ENCODE results near the gene SETD4.
"Not testable (repeated sequence)": the region's sequence is repeated elsewhere in the genome, so short reads cannot be mapped to it uniquely, and the experiment has no call there.

Gene SETD4

DNA sequence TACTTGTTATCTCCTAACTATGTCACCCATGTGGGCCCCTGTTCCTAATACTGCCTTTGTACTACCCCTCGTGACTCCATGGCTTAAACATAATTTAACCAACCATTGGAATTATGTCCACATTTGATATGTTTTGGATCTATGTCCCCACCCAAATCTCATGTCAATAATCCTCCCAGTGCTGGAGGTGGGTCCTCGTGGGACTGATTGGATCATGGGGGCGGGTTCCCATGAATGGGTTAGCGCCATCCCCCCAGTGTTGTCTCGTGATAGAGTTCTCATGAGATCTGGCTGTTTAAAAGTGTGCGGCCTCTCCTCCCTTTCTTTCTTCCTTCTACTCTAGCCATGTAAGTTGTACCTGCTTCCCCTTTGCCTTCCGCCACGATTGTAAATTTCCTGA lies 19.3 kb upstream of the SETD4 start:
- peak overlapping the region in 12 of 21 experiments; percentile 41 to 76 (median 56) for H3K27ac ChIP-seq

DNA sequence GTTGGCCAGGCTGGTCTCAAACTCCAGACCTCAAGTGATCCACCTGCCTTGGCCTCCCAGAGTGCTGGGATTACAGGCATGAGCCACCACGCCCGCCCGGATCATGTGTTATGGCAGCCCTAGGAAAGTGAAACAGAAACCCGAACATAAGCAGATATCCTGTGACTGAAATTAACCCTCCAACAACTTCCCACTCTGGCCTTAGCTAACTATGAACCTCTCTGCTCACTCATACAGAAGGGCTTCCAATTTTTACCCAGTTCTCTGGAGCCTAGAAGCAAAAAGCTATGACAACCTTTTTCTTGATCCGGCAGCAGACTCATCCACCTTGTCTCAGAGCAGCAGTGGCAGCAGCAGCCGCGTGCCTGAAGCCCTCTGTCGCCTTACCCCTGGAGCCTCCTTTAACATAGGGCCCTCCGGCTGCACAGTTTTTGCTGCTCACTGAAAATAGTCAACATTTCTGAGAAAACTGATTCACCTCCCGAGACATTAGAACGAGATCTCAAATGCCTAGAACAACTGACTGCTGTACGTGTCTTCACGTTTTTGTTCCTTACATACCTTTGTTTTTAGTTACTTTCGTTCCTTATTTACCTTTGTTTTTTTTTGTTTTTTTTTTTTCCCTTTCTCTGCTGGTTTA lies 18.8 kb upstream of the SETD4 start:
- Histone ChIP-seq H3K4me3 (no peak overlapping the region), H3K27ac (peak overlapping the region in 15 of 21 experiments; percentile 12 to 76 (median 49))

More for the DNA sequence above, 19.3 kb upstream of the SETD4 start:
- H3K4me3 ChIP-seq = no peak overlapping the region

DNA sequence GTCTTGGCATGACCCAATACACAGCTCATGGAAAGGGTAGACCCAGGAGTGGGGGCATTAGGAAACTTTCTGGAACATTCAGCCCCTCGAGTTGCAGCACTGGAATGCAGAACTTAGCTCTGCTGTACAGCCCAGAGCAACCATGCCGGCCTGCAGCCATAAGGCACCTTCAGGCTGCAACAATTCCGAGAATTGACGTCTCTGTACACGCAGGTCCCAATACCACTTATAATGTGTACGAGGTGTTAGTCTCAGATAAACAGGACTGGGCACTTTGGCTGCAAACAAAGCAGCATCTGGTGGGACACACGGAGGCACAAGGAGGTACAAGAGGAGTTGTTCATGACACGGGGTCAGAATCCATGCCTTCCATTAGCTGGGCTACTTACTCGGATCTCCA lies 17.4 kb upstream of the SETD4 start:
- Histone ChIP-seq H3K27ac (peak overlapping the region in 1 of 21 experiments; percentile 2), H3K4me3 (no peak overlapping the region)

GRCh38 chr21:36076878-36077655 lies 16.7 kb upstream of the SETD4 start:
- no peak overlapping the region for H3K4me3 ChIP-seq
- peak overlapping the region in 3 of 21 experiments; percentile 2 to 45 (median 30) for H3K27ac ChIP-seq

DNA sequence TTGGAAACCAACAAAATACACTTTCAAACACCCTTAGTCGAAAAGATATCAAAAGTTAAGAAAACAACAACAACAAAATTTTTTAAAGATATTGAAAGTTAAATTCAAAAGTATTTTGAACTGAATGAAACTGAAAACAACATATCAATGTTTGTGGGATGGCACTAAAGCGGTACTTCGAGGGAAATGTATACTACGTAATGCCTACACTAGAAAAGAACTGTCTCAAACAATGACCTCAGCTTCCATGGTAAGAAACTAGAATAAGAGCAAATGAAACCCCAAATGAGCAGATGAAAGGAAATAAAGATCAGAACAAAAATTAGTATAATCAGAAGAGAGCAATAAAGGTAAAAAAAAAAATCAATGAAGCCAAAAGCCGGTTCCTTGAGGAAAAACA lies 15.6 kb upstream of the SETD4 start:
- Histone ChIP-seq H3K4me3 (no peak overlapping the region), H3K27ac (peak overlapping the region in 5 of 21 experiments; percentile 0 to 65 (median 31))

- Histone ChIP-seq H3K4me3 (no peak overlapping the region), H3K27ac (peak overlapping the region in 5 of 21 experiments; percentile 0 to 70 (median 61))
These were observed 14.8 kb upstream of the SETD4 start for GRCh38 chr21:36075171-36075570.

GRCh38 chr21:36073911-36074310 lies 13.6 kb upstream of the SETD4 start:
- H3K4me3 ChIP-seq = not testable (repeated sequence)
- peak overlapping the region in 5 of 21 experiments; percentile 4 to 72 (median 50) for H3K27ac ChIP-seq

- H3K27ac ChIP-seq = peak overlapping the region in 8 of 21 experiments; percentile 4 to 72 (median 44)
- H3K4me3 ChIP-seq = peak overlapping the region in 1 of 7 experiments; percentile 61
These were observed 12.9 kb upstream of the SETD4 start for GRCh38 chr21:36073181-36073580.

DNA sequence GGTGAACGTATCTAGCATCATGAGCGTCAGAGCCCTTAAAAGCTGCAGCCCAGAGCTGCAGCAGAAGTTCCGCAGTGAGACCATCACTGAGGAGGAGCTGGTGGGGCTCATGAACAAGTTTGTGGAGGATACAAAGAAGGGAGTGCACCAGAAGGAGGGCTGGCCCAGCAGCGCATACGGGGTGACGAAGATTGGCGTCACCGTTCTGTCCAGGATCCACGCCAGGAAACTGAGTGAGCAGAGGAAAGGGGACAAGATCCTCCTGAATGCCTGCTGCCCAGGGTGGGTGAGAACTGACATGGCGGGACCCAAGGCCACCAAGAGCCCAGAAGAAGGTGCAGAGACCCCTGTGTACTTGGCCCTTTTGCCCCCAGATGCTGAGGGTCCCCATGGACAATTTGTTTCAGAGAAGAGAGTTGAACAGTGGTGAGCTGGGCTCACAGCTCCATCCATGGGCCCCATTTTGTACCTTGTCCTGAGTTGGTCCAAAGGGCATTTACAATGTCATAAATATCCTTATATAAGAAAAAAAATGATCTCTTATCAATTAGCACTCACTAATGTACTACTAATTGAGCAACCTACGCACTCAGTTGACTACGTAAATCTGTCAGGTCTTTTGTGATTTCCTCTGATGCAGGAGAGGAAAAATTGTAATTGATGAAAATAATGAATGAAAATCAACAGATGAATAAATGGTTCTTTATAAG lies 12.3 kb upstream of the SETD4 start:
- H3K4me3 ChIP-seq = peak overlapping the region in 2 of 7 experiments; percentile 61 to 87

GRCh38 chr21:36070999-36071398 lies 10.7 kb upstream of the SETD4 start:
- Histone ChIP-seq H3K27ac (peak overlapping the region in 8 of 21 experiments; percentile 4 to 90 (median 28)), H3K4me3 (peak overlapping the region in 4 of 7 experiments; percentile 61 to 88 (median 84))

More for the DNA sequence above, 12.3 kb upstream of the SETD4 start:
- H3K27ac ChIP-seq = peak overlapping the region in 5 of 21 experiments; percentile 21 to 72 (median 48)

DNA sequence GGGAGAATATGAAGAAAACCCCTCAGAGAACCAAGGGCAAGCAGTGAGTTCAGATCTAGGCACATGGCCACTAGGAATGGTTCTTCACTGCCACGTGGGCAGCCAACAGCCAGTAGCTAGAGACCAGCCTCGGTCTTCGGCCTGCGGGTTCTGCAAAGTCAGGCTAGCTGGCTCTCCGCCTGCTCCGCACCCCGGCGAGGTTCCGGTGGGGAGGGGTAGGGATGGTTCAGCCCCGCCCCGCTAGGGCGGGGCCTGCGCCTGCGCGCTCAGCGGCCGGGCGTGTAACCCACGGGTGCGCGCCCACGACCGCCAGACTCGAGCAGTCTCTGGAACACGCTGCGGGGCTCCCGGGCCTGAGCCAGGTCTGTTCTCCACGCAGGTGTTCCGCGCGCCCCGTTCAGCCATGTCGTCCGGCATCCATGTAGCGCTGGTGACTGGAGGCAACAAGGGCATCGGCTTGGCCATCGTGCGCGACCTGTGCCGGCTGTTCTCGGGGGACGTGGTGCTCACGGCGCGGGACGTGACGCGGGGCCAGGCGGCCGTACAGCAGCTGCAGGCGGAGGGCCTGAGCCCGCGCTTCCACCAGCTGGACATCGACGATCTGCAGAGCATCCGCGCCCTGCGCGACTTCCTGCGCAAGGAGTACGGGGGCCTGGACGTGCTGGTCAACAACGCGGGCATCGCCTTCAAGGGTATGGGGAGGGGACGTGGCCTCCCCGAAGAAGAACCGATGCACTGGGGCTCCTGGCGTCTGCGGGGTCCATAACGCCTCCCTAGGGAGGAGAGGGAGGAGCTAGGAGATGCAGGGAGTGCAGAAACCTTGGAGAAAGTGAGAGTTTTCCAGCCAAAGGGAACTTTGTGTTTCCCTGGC lies 9.6 kb upstream of the SETD4 start, which contains the start of gene CBR1:
Gene CBR1, plus strand, starts transcription at position 312 of the 871 bp plus-strand sequence. Its CDS starts 92 bp downstream, at position 404.
- H3K27ac ChIP-seq = peak within 1 kb of the TSS; percentile 27 to 92 (median 78)
- peak within 1 kb of the TSS; percentile 52 to 88 (median 80) for H3K4me3 ChIP-seq

DNA sequence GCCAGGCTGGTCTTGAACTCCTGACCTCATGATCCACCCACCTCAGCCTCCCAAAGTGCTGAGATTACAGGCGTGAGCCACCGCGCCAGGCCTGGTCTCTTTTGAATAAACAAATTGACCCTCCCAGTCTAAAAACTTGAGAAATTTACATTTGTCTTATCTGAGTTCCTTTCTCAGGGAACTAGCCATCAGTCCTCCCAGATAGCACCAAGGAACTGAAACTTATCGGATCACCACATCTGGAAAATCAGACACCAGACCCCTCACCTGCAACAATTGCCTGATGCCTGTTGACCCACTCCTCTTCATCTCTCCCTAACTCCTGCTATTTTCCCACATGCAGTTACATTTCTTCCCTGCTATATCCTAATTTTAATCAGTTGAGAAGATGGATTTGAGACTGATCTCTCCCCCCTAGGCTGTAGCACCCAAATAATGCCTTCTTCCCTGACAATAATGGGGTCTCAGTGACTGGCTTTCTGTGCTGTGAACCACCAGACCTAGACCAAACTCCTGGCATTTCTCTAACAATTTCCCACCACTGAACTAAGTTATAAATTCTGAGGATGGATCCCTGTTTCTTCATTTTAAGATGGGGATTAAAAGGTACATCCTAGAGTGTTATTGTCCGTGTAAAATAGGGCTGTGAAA lies 8.5 kb upstream of the SETD4 start:
- Histone ChIP-seq H3K27ac (peak overlapping the region in 12 of 21 experiments; percentile 52 to 92 (median 86)), H3K4me3 (no peak overlapping the region)

DNA sequence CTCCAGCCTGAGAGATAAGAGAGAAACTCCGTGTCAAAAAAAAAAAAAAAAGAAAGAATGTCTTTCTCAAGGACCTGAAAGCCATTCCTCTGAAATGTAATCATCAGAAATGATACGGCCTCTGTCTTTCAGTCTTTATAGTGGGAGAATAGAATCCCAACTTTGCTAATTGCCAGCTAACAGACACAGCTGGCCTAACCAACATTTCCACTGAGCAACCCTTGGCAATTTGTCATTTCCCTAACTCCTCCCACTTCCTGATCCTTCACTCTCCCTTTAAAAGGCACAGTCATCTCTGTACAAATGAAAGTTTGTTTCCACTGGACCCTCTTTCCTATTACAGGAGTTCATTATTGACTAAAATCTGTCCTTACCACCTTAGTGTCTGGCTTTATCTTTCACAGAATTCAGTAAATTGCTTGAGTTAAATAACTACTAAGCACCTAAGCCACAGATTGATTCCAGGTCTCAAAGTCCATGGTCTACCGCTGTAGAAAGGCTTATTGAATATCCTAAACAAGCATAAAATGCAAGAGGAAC lies 5.2 kb upstream of the SETD4 start:
- Histone ChIP-seq H3K27ac (no peak overlapping the region), H3K4me3 (no peak overlapping the region)

DNA sequence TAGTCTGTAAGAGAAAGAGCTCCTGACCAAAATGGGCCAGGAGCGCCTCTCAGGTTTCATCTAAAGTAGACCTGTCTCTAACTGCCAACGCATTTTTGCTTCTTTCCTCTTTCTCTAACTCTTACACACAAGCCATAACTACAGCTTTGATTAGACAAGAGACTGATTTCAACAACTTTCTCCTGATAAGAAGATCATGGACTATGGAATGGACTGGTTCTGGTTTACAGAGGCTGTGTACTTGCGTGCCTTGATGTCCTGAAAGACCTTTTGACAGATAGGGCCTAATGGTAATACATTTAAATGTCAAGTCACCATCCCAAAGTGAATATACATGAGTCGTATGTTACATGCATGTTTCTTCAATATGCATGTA lies 3.7 kb upstream of the SETD4 start:
- Histone ChIP-seq H3K4me3 (no peak overlapping the region), H3K27ac (no peak overlapping the region)

- no peak overlapping the region for H3K4me3 ChIP-seq
- H3K27ac ChIP-seq = no peak overlapping the region
These were observed 3.2 kb upstream of the SETD4 start for GRCh38 chr21:36063375-36064084.

DNA sequence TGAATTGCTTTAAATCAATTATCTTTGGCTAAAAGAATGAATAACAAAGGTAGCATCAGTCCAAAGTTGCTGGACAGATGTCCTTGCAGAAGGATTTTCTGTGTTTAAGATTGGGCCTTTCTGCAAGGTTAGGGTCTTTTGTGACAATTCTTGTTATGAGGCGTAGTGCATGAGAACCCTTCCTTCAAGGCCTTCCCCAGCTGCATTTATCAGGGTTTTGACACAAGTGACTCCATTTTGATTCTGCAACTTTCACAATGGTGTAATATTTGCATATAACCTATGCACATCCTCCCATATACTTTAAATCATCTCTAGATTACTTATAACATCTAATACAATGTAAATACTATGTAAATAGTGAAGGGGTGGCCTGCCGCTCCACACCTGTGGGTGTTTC lies 1.1 kb upstream of the SETD4 start:
- H3K27ac ChIP-seq = peak overlapping the region in 1 of 21 experiments; percentile 94
- H3K4me3 ChIP-seq = no peak overlapping the region

- H3K4me3 ChIP-seq = peak overlapping the region; percentile 56 to 85 (median 69)
- peak overlapping the region; percentile 66 to 97 (median 94) for H3K27ac ChIP-seq
These were observed 535 bp downstream of the SETD4 start for GRCh38 chr21:36059823-36060158.

DNA sequence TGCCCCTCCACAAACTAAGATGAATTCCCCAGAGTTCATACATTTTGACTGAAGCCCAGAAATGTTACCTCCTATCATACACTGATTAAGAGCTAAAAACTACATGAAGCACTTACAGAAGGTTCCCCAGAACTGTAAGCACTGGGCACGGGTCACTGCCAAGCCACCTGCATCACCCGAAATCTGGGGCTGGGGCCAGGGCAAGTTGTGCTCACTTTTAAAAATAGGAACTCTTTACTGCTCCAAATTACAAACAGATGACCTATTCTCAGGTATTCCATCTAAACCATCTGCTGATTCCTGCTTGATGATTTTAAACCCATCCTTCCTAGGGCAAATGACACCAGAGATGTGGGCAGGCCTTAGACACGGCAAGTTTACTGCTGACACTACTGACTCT lies 4.8 kb downstream of the SETD4 start:
- H3K4me3 ChIP-seq = no peak overlapping the region
- H3K27ac ChIP-seq = no peak overlapping the region

Data from skin epidermis (tissue), 12 donors.